Peyer's patch (tissue), 4 donors: Measurements from ENCODE around the gene NHLRC4. TPM values are rescaled to one million over a fixed set of nuclear protein-coding genes. Genes with fewer than 3 reads are reported as not detected.

Experiments used
- DNase-seq, 3 donors: peaks; one replicate each; pipeline ENCODE4 v3.0.0-alpha.2; 2017 to 2019
- H3K27ac ChIP-seq, 4 donors: fragments of 200-600 bp; sonication (generic); one replicate each; pipeline ENCODE4 v1.5.1; 2016 to 2019
- H3K27me3 ChIP-seq, 2 donors: fragments of 200-600 bp; sonication (generic); one replicate each; pipeline ENCODE4 v1.5.1; 2019
- H3K36me3 ChIP-seq, 3 donors: fragments of 200-600 bp; sonication (generic); one replicate each; pipeline ENCODE4 v1.5.1; 2016 to 2019
- H3K4me1 ChIP-seq, 4 donors: fragments of 200-600 bp; sonication (generic); one replicate each; pipeline ENCODE4 v1.5.1; 2016 to 2019
- H3K4me3 ChIP-seq, 4 donors: fragments of 200-600 bp; sonication (generic); 1 replicate in 3 of 4; 2 replicates in 1 of 4; pipeline ENCODE4 v1.5.1; 2016 to 2019; ENCODE audit warnings: mild to moderate bottlenecking in 1 of 4
- H3K9me3 ChIP-seq, 4 donors: fragments of 200-600 bp; sonication (generic); one replicate each; pipeline ENCODE4 v1.5.1; 2016 to 2019; ENCODE audit warnings: mild to moderate bottlenecking in 1 of 4
- CTCF ChIP-seq, 6 experiments: fragments of 450-650 bp in 4 of 6; fragments of 200-600 bp in 2 of 6; sonication (generic) in 1 of 6; IDR thresholded peaks; one replicate each; pipeline ENCODE4 v1.5.1; 2017 to 2019; ENCODE audit warnings: antibody characterized with exemption in 6 of 6, mild to moderate bottlenecking in 3 of 6, moderate library complexity in 1 of 6
- POLR2A ChIP-seq, 2 donors: fragments of 450-650 bp; IDR thresholded peaks; one replicate each; pipeline ENCODE4 v1.5.1; 2017; ENCODE audit warnings: antibody characterized with exemption in 2 of 2, mild to moderate bottlenecking in 2 of 2, moderate library complexity in 2 of 2
- total RNA-seq, 4 donors: library from RNA; depleted of rRNA; stranded (reverse); fragments of >200 nt; gene quantifications; one replicate each; pipeline ENCODE4 v1.1.0, GENCODE V29; 2016

The NHLRC4 gene
- total RNA-seq, 4 donors from 2014 or later = 1.2 to 17.3 (median 1.5) TPM

- Histone ChIP-seq H3K27ac (peak overlapping the region in 3 of 4 donors; percentile 28 to 95 (median 89)), H3K27me3 (no peaks in the 10 kb centered on the region), H3K9me3 (no peaks in the 10 kb centered on the region), H3K4me3 (no peak overlapping the region), H3K4me1 (peaks cover 0 to 51% (median 26%) of the 10 kb centered on the region in 4 donors), H3K36me3 (peaks cover 0 to 14% (median 4%) of the 10 kb centered on the region in 3 donors)
- no peak for TF ChIP-seq CTCF (IDR thresholded peaks at IDR 0.05)
- no peak for DNase-seq
Measured at GRCh38 chr16:525123-525519, 41.7 kb upstream of the NHLRC4 start.

- peak in 2 of 3 donors; percentile 66 to 79 for DNase-seq
- peaks cover 0 to 9% (median 1%) of the 10 kb centered on the region in 3 donors for H3K36me3 ChIP-seq
- peak overlapping the region in 2 of 4 donors; percentile 74 to 84 for H3K4me3 ChIP-seq
- H3K4me1 ChIP-seq = peaks cover 0 to 56% (median 27%) of the 10 kb centered on the region in 4 donors
- peak; percentile 12 to 31 for TF ChIP-seq POLR2A (IDR thresholded peaks at IDR 0.05)
- TF ChIP-seq CTCF (IDR thresholded peaks at IDR 0.05) = no peak
- H3K9me3 ChIP-seq = no peaks in the 10 kb centered on the region
- H3K27ac ChIP-seq = peak overlapping the region; percentile 14 to 96 (median 92)
- no peaks in the 10 kb centered on the region for H3K27me3 ChIP-seq
Measured at GRCh38 chr16:525520-526180, 41.2 kb upstream of the NHLRC4 start.

GRCh38 chr16:526181-527014 is 40.4 kb upstream of the NHLRC4 start:
- no peaks in the 10 kb centered on the region for H3K27me3 ChIP-seq
- peak overlapping the region; percentile 89 to 96 (median 94) for H3K27ac ChIP-seq
- H3K36me3 ChIP-seq = peaks cover 0 to 1% (median 0%) of the 10 kb centered on the region in 3 donors
- H3K4me1 ChIP-seq = peaks cover 0 to 60% (median 27%) of the 10 kb centered on the region in 4 donors
- peak in 1 of 3 donors; percentile 60 for DNase-seq
- TF ChIP-seq CTCF (IDR thresholded peaks at IDR 0.05) = no peak
- no peak for TF ChIP-seq POLR2A (IDR thresholded peaks at IDR 0.05)
- H3K4me3 ChIP-seq = peak overlapping the region; percentile 62 to 84 (median 73)
- no peaks in the 10 kb centered on the region for H3K9me3 ChIP-seq

- Histone ChIP-seq H3K4me1 (peaks cover 0 to 57% (median 27%) of the 10 kb centered on the region in 4 donors), H3K27me3 (no peaks in the 10 kb centered on the region), H3K27ac (peak within 1 kb of the TSS; percentile 89 to 96 (median 94)), H3K9me3 (no peaks in the 10 kb centered on the region), H3K4me3 (peak within 1 kb of the TSS; percentile 62 to 84 (median 73)), H3K36me3 (no peaks in the 10 kb centered on the region)
- DNase-seq = peak; percentile 79 to 93 (median 92)
- peak; percentile 72 to 80 for TF ChIP-seq POLR2A (IDR thresholded peaks at IDR 0.05)
- TF ChIP-seq CTCF (IDR thresholded peaks at IDR 0.05) = peak in 4 of 6 experiments; percentile 11 to 70 (median 62)
Measured at GRCh38 chr16:527015-527903, 39.5 kb upstream of the NHLRC4 start, which contains the start of gene CAPN15. CAPN15 (plus strand) TSS chr16:527712; CDS start chr16:546839, 19,127 bp downstream.
